ENCODE data around the gene DOK3. TPM values are rescaled to one million over a fixed set of nuclear protein-coding genes. Genes with fewer than 3 reads are reported as not detected.
A peak's percentile ranks its signal among the peaks of the same experiment; 100 is the strongest.

Gene DOK3
- total and polyA plus RNA-seq, 2 of the 13 experiments (the other 11 are each of a cell fraction or from before 2014, with no cell fraction given): 1.4 to 1.5 TPM

DNA sequence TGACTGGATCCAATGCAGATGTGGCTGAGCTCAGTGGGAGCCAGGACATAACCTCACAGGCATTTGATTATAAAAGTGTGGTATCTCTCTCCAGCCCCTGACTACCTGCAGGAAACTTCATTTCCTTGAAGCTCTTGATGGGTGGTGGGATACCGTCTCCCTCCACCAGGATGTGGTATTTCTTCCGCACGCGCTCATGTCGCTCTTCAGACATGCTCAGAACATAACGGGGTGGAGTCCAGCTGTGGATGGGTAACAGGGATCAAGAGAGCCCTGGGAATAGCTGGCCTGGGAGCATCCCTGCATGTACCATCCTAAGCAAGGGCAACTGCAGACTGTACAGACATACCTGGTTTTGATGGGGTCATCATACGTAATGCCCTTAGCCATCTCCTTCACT lies 6.0 kb upstream of the DOK3 start:
- no peaks in the 10 kb centered on the region; the same call in 1 of the 2 replicates for H4K20me1 ChIP-seq (ENCODE audit: insufficient read depth, low read length)
- H3K4me1 ChIP-seq (ENCODE audit: insufficient read depth, low read length): peaks cover 26% of the 10 kb centered on the region
- peaks cover 33 to 64% of the 10 kb centered on the region in 2 experiments; a peak in 4 of 5 replicates for H3K36me3 ChIP-seq (replicated peaks in 1 of 2; ENCODE audit: control insufficient read depth in 1 of 2, insufficient read depth in 2 of 2, low read length in 2 of 2)
- WGBS (ENCODE audit: low lambda C conversion rate): 91% methylated on average over 6 of the region's 7 CpGs
- ChIA-PET CTCF (ENCODE audit: low intra/inter-chr PET ratio, low total read pairs) (no interaction called here), POLR2A (interaction anchor here (1.8 to 2.9 kb wide), 2 partner anchors 19 to 31 kb away, joined by 7 to 18 read pairs; partner anchors contain the start of gene PDLIM7)
- H3K9me3 ChIP-seq (ENCODE audit: low read length): no peaks in the 10 kb centered on the region
- H3K4me2 ChIP-seq (ENCODE audit: low read depth, low read length): peak overlapping the region; percentile 92
- no peaks in the 10 kb centered on the region; a peak in 1 of 5 replicates for H3K27me3 ChIP-seq (ENCODE audit: control insufficient read depth in 1 of 2, insufficient read depth in 2 of 2, low read length in 2 of 2)
- H2AFZ ChIP-seq (ENCODE audit: low read length): no peak overlapping the region
- H3K27ac ChIP-seq (ENCODE audit: extremely low read length, insufficient read depth, low read length): peak overlapping the region; percentile 62
- no TSS peak for BruUV-seq (replicated peaks)
- intact Hi-C loops (cut with micrococcal nuclease; ENCODE audit: unreplicated experiment) (loop anchor here (5.0 kb wide), 1 partner anchor 37 kb away; the partner anchor contains the start of gene FAM193B), in situ Hi-C loops (cut with HindIII; ENCODE audit: extremely low pct_ligation_motif_present, low pct_unique_long_range_greater_than_20kb) (no loop called here)
- H3K79me2 ChIP-seq (ENCODE audit: insufficient read depth, low read length): peaks cover 15% of the 10 kb centered on the region
- TF ChIP-seq ZBTB33 (CRISPR knock-in tag; IDR thresholded peaks at IDR 0.05) (peak; percentile 72), ZNF468 (CRISPR knock-in tag; IDR thresholded peaks at IDR 0.05) (no peak), ZKSCAN5 (CRISPR knock-in tag; IDR thresholded peaks at IDR 0.05) (no peak)
- FAIRE-seq (no peak), ATAC-seq (no peak), DNase-seq (ENCODE audit: low spot score) (no peak)
- peak overlapping the region; percentile 90 for H3K9ac ChIP-seq (ENCODE audit: insufficient read depth, low read depth, low read length)
- H3K4me3 ChIP-seq (replicated peaks in 1 of 3; ENCODE audit: insufficient read depth in 1 of 3, low read depth in 2 of 3, low read length in 3 of 3): peak overlapping the region; percentile 70 to 96 (median 86)

DNA sequence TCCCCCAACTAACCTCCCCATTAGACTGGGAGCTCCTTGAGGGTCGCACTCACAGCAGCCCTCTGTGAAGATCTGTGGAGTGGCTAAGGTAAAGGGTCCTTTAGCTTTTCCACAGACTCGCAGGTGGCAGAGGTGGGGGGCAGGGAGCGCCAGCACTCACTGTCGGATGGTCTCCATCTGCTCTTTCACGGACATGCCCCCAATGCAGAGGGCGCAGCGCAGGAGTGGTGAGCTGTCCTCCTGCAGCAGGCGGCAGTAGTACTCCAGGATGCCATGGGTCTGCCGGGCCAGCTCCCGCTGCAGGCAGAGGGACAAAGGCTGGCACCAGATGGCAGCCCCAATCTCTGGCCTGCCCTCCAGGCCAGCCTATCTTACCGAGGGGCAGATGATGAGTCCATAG lies 4.9 kb upstream of the DOK3 start:
- WGBS (ENCODE audit: low lambda C conversion rate): 96% methylated on average over 8 of the region's 11 CpGs
- BruUV-seq (replicated peaks): no TSS peak
- no peak overlapping the region for H3K27ac ChIP-seq (ENCODE audit: extremely low read length, insufficient read depth, low read length)
- H4K20me1 ChIP-seq (ENCODE audit: insufficient read depth, low read length): no peaks in the 10 kb centered on the region; the same call in 1 of the 2 replicates
- POLR2A ChIA-PET: no interaction called here
- no peaks in the 10 kb centered on the region for H3K9me3 ChIP-seq (ENCODE audit: low read length)
- H3K4me2 ChIP-seq (ENCODE audit: low read depth, low read length): no peak overlapping the region; the same call in 1 of the 2 replicates
- no peak overlapping the region for H3K9ac ChIP-seq (ENCODE audit: insufficient read depth, low read depth, low read length)
- TF ChIP-seq MXI1 (IDR thresholded peaks at IDR 0.05; ENCODE audit: borderline replicate concordance, low read depth, low read length) (no peak), ZNF282 (IDR thresholded peaks at IDR 0.05; ENCODE audit: partially characterized antibody) (no peak), CSRNP1 (CRISPR knock-in tag; IDR thresholded peaks at IDR 0.05) (no peak), TAF1 (CRISPR knock-in tag; IDR thresholded peaks at IDR 0.05) (no peak), ZFP1 (CRISPR knock-in tag; IDR thresholded peaks at IDR 0.05) (no peak), SAP130 (CRISPR knock-in tag; IDR thresholded peaks at IDR 0.05; ENCODE audit: low read depth) (no peak), MLX (CRISPR knock-in tag; IDR thresholded peaks at IDR 0.05) (no peak), ZNF430 (CRISPR knock-in tag; IDR thresholded peaks at IDR 0.05) (no peak)
- TF ChIP-seq, protein P1, sequence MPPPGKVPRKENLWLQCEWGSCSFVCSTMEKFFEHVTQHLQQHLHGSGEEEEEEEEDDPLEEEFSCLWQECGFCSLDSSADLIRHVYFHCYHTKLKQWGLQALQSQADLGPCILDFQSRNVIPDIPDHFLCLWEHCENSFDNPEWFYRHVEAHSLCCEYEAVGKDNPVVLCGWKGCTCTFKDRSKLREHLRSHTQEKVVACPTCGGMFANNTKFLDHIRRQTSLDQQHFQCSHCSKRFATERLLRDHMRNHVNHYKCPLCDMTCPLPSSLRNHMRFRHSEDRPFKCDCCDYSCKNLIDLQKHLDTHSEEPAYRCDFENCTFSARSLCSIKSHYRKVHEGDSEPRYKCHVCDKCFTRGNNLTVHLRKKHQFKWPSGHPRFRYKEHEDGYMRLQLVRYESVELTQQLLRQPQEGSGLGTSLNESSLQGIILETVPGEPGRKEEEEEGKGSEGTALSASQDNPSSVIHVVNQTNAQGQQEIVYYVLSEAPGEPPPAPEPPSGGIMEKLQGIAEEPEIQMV (CRISPR knock-in tag; IDR thresholded peaks at IDR 0.05; ENCODE audit: low read depth): no peak
- TF ChIP-seq, protein P2, sequence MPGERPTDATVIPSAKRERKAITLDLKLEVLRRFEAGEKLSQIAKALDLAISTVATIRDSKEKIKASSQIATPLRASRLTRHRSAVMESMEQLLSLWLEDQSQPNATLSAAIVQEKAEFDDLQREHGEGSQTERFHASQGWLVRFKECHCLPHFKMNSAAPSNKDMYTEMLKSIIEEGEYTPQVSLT (CRISPR knock-in tag; IDR thresholded peaks at IDR 0.05; ENCODE audit: borderline replicate concordance, low read depth): no peak
- H3K79me2 ChIP-seq (ENCODE audit: insufficient read depth, low read length): peaks cover 15% of the 10 kb centered on the region
- FAIRE-seq (no peak), DNase-seq (ENCODE audit: low spot score) (no peak), ATAC-seq (no peak)
- H3K4me1 ChIP-seq (ENCODE audit: insufficient read depth, low read length): peaks cover 26% of the 10 kb centered on the region
- H3K4me3 ChIP-seq (replicated peaks in 1 of 3; ENCODE audit: insufficient read depth in 1 of 3, low read depth in 2 of 3, low read length in 3 of 3): no peak overlapping the region
- no peak overlapping the region for H2AFZ ChIP-seq (ENCODE audit: low read length)
- peaks cover 31 to 59% of the 10 kb centered on the region in 2 experiments; a peak in 4 of 5 replicates for H3K36me3 ChIP-seq (replicated peaks in 1 of 2; ENCODE audit: control insufficient read depth in 1 of 2, insufficient read depth in 2 of 2, low read length in 2 of 2)
- CTCF ChIA-PET (ENCODE audit: low intra/inter-chr PET ratio, low total read pairs): no interaction called here
- intact Hi-C loops (cut with micrococcal nuclease; ENCODE audit: unreplicated experiment): no loop called here
- no peaks in the 10 kb centered on the region; a peak in 1 of 5 replicates for H3K27me3 ChIP-seq (ENCODE audit: control insufficient read depth in 1 of 2, insufficient read depth in 2 of 2, low read length in 2 of 2)
- in situ Hi-C loops (cut with HindIII; ENCODE audit: extremely low pct_ligation_motif_present, low pct_unique_long_range_greater_than_20kb): no loop called here
